Adrenal gland (tissue), 12 donors: ENCODE measurements around the gene OR52D1. TPM values are rescaled to one million over a fixed set of nuclear protein-coding genes. Genes with fewer than 3 reads are reported as not detected.

Experiments
- DNase-seq, 7 donors: peaks; one replicate each; pipeline ENCODE4 v3.0.0-alpha.2; 2019 to 2020
- H3K27ac ChIP-seq, 5 donors: fragments of 200-600 bp; sonication (generic) in 4 of 5; 1 replicate in 3 of 5; 2 replicates in 2 of 5; pipeline versions ENCODE4 v1.5.1 to v1.8.0; 2016 to 2020; ENCODE audit warnings: mild to moderate bottlenecking in 1 of 5
- H3K27me3 ChIP-seq: fragments of 200-600 bp; 2 replicates; pipeline ENCODE4 v1.8.0; 2021
- H3K36me3 ChIP-seq, 2 donors: fragments of 200-600 bp; replicated peaks in 1 of 2; 1 replicate in 1 of 2; 2 replicates in 1 of 2; pipeline versions ENCODE4 v1.5.1 to v1.8.0; 2018 to 2022
- H3K4me1 ChIP-seq, 2 donors: fragments of 200-600 bp; replicated peaks in 1 of 2; 1 replicate in 1 of 2; 2 replicates in 1 of 2; pipeline versions ENCODE4 v1.5.1 to v1.8.0; 2018 to 2021
- H3K4me3 ChIP-seq, 4 donors: fragments of 200-600 bp; sonication (generic) in 3 of 4; one replicate each; pipeline ENCODE4 v1.5.1; 2016 to 2018
- H3K9me3 ChIP-seq, 3 donors: fragments of 200-600 bp; sonication (generic) in 1 of 3; replicated peaks in 1 of 3; 1 replicate in 2 of 3; 2 replicates in 1 of 3; pipeline versions ENCODE4 v1.5.1 to v1.8.0; 2016 to 2021
- POLR2A ChIP-seq, 2 donors: fragments of 450-650 bp; IDR thresholded peaks; one replicate each; pipeline ENCODE4 v1.6.1; 2017; ENCODE audit warnings: antibody characterized with exemption in 2 of 2, mild to moderate bottlenecking in 2 of 2, moderate library complexity in 1 of 2
- WGBS, 4 donors: extraction: QIAGEN DNeasy Blood & Tissue Kit in 2 of 4; methylation state at CpG; one replicate each; pipeline versions ENCODE4 v1.1.5 to v1.1.7; 2013 to 2017; 5-methylcytosine and 5-hydroxymethylcytosine counted together
- intact Hi-C, 2 donors: fragments of 100-400 bp; cut with DNase I; formaldehyde crosslinking; loops; one replicate each; pipeline versions ENCODE4 v1.14.1 to v1.15.0; 2022 to 2023
- polyA plus RNA-seq, 3 donors: library from polyadenylated mRNA; stranded (reverse); fragments of 200-250 nt in 2 of 3; fragments of 350-450 nt in 1 of 3; fragmentation: Illumina TruSeq in 1 of 3; extraction: RNeasy Lipid Tissue Mini Kit (QIAGEN cat#74804) in 1 of 3; gene quantifications; one replicate each; pipeline ENCODE4 v1.2.3, GENCODE V29; 2013 to 2014
- total RNA-seq, 9 donors: library from RNA; depleted of rRNA in 4 of 9; stranded (reverse); fragments of >200 nt in 4 of 9; fragments of 120-200 nt in 1 of 9; fragmentation: NEBNext Ultra II Directional in 1 of 9; extraction: Animal tissue kit (Norgen Biotek cat#: 25700) in 1 of 9; gene quantifications; one replicate each; pipeline versions ENCODE4 v1.1.0 to v1.2.4, GENCODE V29; 2013 to 2023
- TF ChIP-seq, protein P1 (sequence below), 6 experiments: fragments of 450-650 bp in 4 of 6; fragments of 200-600 bp in 2 of 6; sonication (generic) in 1 of 6; IDR thresholded peaks; 1 replicate in 5 of 6; 2 replicates in 1 of 6; pipeline versions ENCODE4 v1.5.1 to v1.8.0; 2016 to 2021; ENCODE audit warnings: antibody characterized with exemption in 6 of 6, mild to moderate bottlenecking in 2 of 6, moderate library complexity in 1 of 6
- donor health status: healthy with polysubstance abuse.
- donor health status: Bipolar disorder and iron deficiency.
- donor health status: DM: yes; HTN: yes; CAD: no.
- donor health status: DM: no; HTN: no; CAD: no.
- donor health status: DM: no; HTN: no; CAD: no.
- donor health status: DM: yes; HTN: yes; CAD: no.

Gene OR52D1
- total and polyA plus RNA-seq, 12 donors = not detected

DNA sequence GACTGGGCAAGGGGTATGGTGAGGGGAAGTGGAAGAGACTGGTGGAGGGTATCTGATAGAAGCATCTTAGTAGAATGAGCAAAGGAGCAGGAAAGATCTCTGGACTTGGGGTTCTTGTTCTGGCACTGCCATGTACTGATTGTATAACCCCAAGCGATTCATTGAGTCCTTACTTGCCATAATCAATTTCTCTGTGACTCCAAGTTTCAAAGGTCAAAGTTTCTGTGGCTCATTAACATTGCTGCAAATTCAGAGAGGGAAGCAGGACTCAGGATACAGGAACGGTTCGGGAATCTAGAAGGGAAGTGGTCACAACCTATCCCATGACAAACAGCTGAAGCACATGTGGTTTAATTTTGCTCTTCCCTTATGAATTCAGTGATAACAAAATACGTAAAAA, 39.1 kb upstream of the OR52D1 start:
- H3K4me3 ChIP-seq = no peak overlapping the region
- H3K27me3 ChIP-seq = no peaks in the 10 kb centered on the region
- DNase-seq = no peak
- H3K36me3 ChIP-seq = no peaks in the 10 kb centered on the region
- H3K4me1 ChIP-seq = no peaks in the 10 kb centered on the region
- no peak for TF ChIP-seq POLR2A (IDR thresholded peaks at IDR 0.05)
- TF ChIP-seq, protein P1, sequence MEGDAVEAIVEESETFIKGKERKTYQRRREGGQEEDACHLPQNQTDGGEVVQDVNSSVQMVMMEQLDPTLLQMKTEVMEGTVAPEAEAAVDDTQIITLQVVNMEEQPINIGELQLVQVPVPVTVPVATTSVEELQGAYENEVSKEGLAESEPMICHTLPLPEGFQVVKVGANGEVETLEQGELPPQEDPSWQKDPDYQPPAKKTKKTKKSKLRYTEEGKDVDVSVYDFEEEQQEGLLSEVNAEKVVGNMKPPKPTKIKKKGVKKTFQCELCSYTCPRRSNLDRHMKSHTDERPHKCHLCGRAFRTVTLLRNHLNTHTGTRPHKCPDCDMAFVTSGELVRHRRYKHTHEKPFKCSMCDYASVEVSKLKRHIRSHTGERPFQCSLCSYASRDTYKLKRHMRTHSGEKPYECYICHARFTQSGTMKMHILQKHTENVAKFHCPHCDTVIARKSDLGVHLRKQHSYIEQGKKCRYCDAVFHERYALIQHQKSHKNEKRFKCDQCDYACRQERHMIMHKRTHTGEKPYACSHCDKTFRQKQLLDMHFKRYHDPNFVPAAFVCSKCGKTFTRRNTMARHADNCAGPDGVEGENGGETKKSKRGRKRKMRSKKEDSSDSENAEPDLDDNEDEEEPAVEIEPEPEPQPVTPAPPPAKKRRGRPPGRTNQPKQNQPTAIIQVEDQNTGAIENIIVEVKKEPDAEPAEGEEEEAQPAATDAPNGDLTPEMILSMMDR (IDR thresholded peaks at IDR 0.05) = no peak
- no peak overlapping the region for H3K27ac ChIP-seq
- no peaks in the 10 kb centered on the region for H3K9me3 ChIP-seq
- intact Hi-C loops = no loop called here
- 75 to 81% (median 77%) methylated on average over 4 of the region's 4 CpGs for WGBS, 4 donors

DNA sequence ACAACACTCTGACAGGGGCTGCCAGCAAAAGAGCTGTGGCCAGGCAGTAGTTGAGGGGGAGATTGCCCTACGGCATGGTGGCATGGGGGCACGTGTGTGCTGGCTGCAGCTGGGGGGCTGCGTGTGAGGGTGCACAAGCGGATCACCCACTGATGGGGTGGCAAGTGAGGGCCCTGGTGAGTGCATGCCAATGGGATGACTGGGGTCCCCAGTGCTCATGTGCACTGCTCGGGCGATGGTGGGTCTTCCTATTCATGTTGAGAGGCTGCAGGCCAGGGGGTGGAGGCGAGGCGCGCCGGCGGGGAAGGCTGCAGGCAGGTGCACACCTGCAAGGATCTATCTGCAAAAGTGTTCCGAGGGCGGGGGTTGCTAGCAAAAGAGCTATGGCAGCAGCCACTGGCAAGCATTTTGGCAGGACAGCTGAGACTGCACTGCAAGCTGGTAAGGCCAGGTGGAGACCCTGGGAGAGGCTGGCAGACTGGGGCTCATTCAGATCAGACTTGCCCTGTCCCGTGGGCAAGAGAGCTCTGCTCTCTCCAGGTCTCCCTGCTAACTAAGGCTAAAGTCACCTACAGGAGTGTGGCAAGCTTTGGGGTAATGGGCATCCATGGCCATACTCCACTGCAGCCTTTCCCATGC, 27.4 kb upstream of the OR52D1 start:
- Histone ChIP-seq H3K27me3 (no peaks in the 10 kb centered on the region), H3K27ac (no peak overlapping the region), H3K9me3 (no peaks in the 10 kb centered on the region), H3K4me3 (no peak overlapping the region), H3K4me1 (no peaks in the 10 kb centered on the region), H3K36me3 (no peaks in the 10 kb centered on the region)
- DNase-seq = no peak
- TF ChIP-seq POLR2A (IDR thresholded peaks at IDR 0.05) = no peak
- TF ChIP-seq, protein P1 (IDR thresholded peaks at IDR 0.05) = no peak
- intact Hi-C loops = no loop called here
- 73 to 90% (median 86%) methylated on average over 4 to 14 of the region's 14 CpGs for WGBS, 4 donors

DNA sequence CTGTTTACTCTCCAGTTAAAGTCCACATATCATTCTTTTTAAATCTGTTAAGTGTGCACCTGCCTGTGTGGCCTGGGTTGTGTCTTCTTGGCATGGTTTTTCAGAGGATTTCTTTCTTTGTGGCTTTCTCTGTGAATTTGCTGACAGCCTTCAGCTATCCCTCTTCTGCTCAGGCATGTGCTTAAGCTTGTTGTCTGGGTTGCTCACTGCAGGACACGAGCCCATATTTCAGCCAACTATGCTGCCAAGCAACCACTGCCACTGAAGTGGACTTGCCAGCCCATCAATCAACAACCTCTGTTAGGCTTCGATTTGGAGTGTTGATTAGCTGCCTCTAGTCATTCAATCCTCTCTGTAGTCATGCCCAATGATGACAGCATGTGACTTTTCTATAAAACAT, 21.0 kb upstream of the OR52D1 start:
- H3K27me3 ChIP-seq = no peaks in the 10 kb centered on the region
- DNase-seq = no peak
- no peak overlapping the region for H3K4me3 ChIP-seq
- intact Hi-C loops = no loop called here
- no peak for TF ChIP-seq POLR2A (IDR thresholded peaks at IDR 0.05)
- TF ChIP-seq, protein P1 (IDR thresholded peaks at IDR 0.05) = no peak
- no peak overlapping the region for H3K27ac ChIP-seq
- no peaks in the 10 kb centered on the region for H3K36me3 ChIP-seq
- no peaks in the 10 kb centered on the region for H3K9me3 ChIP-seq
- H3K4me1 ChIP-seq = no peaks in the 10 kb centered on the region
- WGBS, 4 donors = 31 to 54% (median 41%) methylated on average over 2 of the region's 2 CpGs

DNA sequence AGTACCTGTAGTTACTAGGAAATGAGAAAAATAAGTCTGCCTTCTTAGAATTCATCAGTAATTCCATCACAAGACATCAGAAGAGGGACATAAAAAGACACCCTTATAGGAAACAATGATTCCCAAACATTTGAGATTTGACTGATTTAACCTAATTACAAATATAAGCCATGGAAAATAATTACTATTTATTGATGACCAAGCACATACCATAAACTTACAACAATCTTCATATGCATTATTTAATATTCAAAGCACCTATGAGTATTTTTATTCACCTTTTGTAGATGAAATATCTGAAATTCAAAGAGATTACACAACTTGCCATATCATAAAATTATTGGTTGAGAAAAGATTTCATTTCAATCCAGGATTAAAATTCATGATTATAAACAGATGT, 14.6 kb upstream of the OR52D1 start:
- no peak for DNase-seq
- H3K36me3 ChIP-seq = no peaks in the 10 kb centered on the region
- no peak for TF ChIP-seq POLR2A (IDR thresholded peaks at IDR 0.05)
- TF ChIP-seq, protein P1 (IDR thresholded peaks at IDR 0.05) = no peak
- H3K9me3 ChIP-seq = no peaks in the 10 kb centered on the region
- no peaks in the 10 kb centered on the region for H3K4me1 ChIP-seq
- no peaks in the 10 kb centered on the region for H3K27me3 ChIP-seq
- H3K27ac ChIP-seq = no peak overlapping the region
- H3K4me3 ChIP-seq = no peak overlapping the region
- intact Hi-C loops = loop anchor here in 1 of 2 donors (10.0 kb wide), 1 partner anchor 331 kb away; the partner anchor contains the start of gene OR52N2
